Coronary artery (tissue), 2 donors: ENCODE measurements around the gene SNED1.

ENCODE experiments used
- DNase-seq: peaks from one replicate; pipeline ENCODE4 v3.0.0-alpha.2; 2017; ENCODE audit warnings: low spot score
- H3K27ac ChIP-seq, 2 donors: fragments of 200-600 bp; sonication (generic); one replicate each; pipeline ENCODE4 v1.5.1; 2016 to 2019
- H3K4me3 ChIP-seq: fragments of 200-600 bp; sonication (generic); 2 replicates; pipeline ENCODE4 v1.5.1; 2016; ENCODE audit warnings: mild to moderate bottlenecking, moderate library complexity
- CTCF ChIP-seq: fragments of 200-600 bp; sonication (generic); IDR thresholded peaks from one replicate; pipeline ENCODE4 v1.5.1; 2019; ENCODE audit warnings: antibody characterized with exemption

SNED1 gene

DNA sequence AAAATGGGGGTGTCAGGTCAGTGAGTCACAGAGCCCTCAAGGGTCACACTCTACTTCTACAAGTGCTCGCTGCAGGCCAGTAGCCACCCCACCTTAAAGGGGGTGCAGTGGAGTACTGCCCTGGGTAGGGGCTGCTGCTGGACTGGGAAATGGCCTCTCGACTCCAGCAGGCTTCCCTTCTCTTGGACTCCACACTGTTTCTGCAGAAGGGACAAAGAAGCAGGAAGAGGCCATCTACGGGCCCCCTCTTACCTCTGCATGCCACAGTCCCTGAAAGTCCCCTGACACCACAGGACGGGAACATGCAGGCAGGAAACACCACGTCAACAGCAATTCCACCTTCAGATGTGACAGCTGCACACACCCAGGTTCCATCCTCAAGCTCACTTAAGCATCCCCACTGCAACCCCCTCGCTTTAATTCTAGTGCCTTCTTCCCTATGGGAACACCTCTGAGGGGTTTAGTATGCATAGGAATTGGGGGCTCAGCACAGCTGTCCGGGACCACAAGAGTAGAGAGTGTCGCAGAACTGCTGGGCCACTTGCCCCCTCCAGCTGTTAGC lies 22.3 kb downstream of the SNED1 start:
- DNase-seq = no peak
- H3K4me3 ChIP-seq = no peak overlapping the region
- H3K27ac ChIP-seq = no peak overlapping the region
- TF ChIP-seq CTCF = no peak

DNA sequence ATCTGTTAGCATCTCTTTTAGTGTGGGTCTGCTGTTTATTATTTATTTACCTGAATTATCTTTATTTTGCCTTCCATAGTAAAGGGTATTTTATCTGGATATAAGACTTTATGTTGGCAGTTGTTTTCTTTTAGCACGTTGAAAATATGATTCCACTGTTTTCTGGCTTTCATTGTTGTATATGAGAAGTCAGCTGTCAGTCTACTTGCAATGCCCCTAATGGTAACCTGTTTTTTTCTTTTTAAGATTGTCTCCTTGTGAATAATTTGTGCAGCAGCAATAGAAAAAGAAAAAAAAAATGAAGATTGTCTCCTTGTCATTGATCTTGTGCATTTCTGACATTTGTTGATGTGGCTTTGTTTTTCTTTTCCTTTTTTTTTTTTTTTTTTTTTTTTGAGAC lies 27.2 kb downstream of the SNED1 start:
- Histone ChIP-seq H3K4me3 (no peak overlapping the region), H3K27ac (no peak overlapping the region)
- no peak for TF ChIP-seq CTCF
- no peak for DNase-seq

DNA sequence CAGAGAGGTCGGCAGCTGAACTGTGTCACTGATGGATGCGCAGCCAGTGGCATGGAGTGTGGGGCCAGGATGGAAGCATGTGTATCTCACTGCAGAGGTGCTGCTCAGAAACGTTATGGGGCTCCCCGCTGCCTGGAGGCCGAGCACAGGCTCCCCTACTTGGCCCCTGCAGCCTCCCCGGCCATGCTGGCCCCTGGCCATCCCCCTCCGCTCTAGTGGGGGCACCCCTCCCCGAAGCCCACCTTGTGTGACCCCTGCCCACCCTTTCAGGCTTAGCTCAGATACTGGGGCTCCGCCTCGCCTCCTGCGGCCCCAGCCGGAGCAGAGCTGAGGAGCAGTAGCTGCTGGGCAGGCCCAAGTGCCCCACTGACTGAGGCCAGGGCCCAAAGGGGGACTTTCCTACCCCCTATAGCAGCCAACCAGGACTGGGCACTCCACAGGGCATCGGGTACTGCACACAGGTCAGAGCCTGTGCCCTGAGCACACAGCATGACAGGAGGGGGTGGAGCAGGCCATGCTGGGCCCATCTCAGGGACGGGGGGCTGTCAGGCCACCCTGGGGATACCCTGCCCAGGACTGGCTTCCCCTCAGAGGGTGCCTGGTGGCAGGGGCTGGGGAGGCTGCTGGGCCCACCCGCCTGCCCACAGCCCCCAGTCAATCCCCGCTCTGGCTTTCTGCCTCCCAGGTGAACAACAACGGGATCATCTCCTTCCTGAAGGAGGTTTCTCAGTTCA lies 31.3 kb downstream of the SNED1 start:
- TF ChIP-seq CTCF = no peak
- H3K4me3 ChIP-seq = no peak overlapping the region
- no peak for DNase-seq
- H3K27ac ChIP-seq = no peak overlapping the region

GRCh38 chr2:241030333-241030680 lies 31.9 kb downstream of the SNED1 start:
- H3K27ac ChIP-seq = no peak overlapping the region
- DNase-seq = no peak
- H3K4me3 ChIP-seq = no peak overlapping the region
- TF ChIP-seq CTCF = no peak

DNA sequence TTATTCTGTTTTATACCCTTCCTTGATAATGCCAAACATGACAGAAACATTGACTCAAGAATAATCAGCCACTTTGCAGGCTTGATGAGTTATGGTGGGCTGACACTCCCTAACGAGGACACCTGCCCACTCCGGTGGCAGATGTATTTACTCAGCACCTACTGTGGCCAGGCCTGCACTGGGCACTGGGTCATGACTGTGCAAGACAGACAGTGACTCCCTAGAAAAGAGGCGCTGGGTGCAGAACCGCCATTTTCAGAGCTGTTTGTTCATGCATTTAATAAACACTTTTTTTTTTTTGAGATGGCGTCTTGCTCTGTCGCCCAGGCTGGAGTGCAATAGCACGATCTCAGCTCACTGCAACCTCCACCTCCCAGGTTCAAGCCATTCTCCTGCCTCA lies 32.5 kb downstream of the SNED1 start:
- TF ChIP-seq CTCF = no peak
- DNase-seq = no peak
- no peak overlapping the region for H3K4me3 ChIP-seq
- no peak overlapping the region for H3K27ac ChIP-seq

- DNase-seq = no peak
- no peak for TF ChIP-seq CTCF
- Histone ChIP-seq H3K27ac (no peak overlapping the region), H3K4me3 (no peak overlapping the region)
Observed at GRCh38 chr2:241031436-241032165, 33.2 kb downstream of the SNED1 start.
